H9 (cell line): ENCODE data around the gene SLC8B1. TPM values are rescaled to one million over a fixed set of nuclear protein-coding genes. Genes with fewer than 3 reads are reported as not detected.

ENCODE experiments used
- DNase-seq: peaks from one replicate; pipeline ENCODE4 v3.0.0-alpha.2; 2017
- H2AFZ ChIP-seq: one replicate; pipeline ENCODE4 v1.6.1; 2013; ENCODE audit warnings: mild to moderate bottlenecking, low read length, control low read depth, moderate library complexity
- H2AK5ac ChIP-seq: 2 replicates; pipeline ENCODE4 v1.6.1; 2013; ENCODE audit warnings: low read length, control low read depth, mixed read lengths; ENCODE audit not compliant: insufficient read length
- H2BK120ac ChIP-seq: one replicate; pipeline ENCODE4 v1.6.1; 2013; ENCODE audit warnings: low read depth, mild to moderate bottlenecking, low read length, control low read depth, inconsistent platforms; ENCODE audit not compliant: poor library complexity, severe bottlenecking
- H2BK12ac ChIP-seq: 2 replicates; pipeline ENCODE4 v1.6.1; 2013; ENCODE audit warnings: low read length, control low read depth, mixed read lengths, low read depth; ENCODE audit not compliant: insufficient read length
- H2BK15ac ChIP-seq: 2 replicates; pipeline ENCODE4 v1.6.1; 2013; ENCODE audit warnings: low read depth, low read length, control low read depth
- H2BK20ac ChIP-seq: one replicate; pipeline ENCODE4 v1.6.1; 2013; ENCODE audit warnings: low read depth, mild to moderate bottlenecking, low read length, control low read depth, inconsistent platforms; ENCODE audit not compliant: poor library complexity, severe bottlenecking
- H2BK5ac ChIP-seq: 2 replicates; pipeline ENCODE4 v1.6.1; 2013; ENCODE audit warnings: low read length, control low read depth, mixed read lengths; ENCODE audit not compliant: insufficient read length
- H3K14ac ChIP-seq: 2 replicates; pipeline ENCODE4 v1.6.1; 2013; ENCODE audit warnings: low read length, control low read depth; ENCODE audit not compliant: insufficient read depth
- H3K18ac ChIP-seq: 2 replicates; pipeline ENCODE4 v1.6.1; 2013; ENCODE audit warnings: low read depth, mild to moderate bottlenecking, mixed read lengths, low read length, control low read depth; ENCODE audit not compliant: insufficient read length
- H3K23ac ChIP-seq: 2 replicates; pipeline ENCODE4 v1.6.1; 2013; ENCODE audit warnings: low read length, control low read depth, mixed read lengths, low read depth; ENCODE audit not compliant: insufficient read length
- H3K23me2 ChIP-seq: 2 replicates; pipeline ENCODE4 v1.6.1; 2013; ENCODE audit warnings: low read depth, mild to moderate bottlenecking, mixed read lengths, low read length, control low read depth; ENCODE audit not compliant: insufficient read length, poor library complexity, severe bottlenecking
- H3K27ac ChIP-seq: 2 replicates; pipeline ENCODE4 v1.5.1; 2013; ENCODE audit warnings: low read length, control low read depth, mixed read lengths, low read depth; ENCODE audit not compliant: insufficient read length
- H3K27me3 ChIP-seq: 2 replicates; pipeline ENCODE4 v1.6.1; 2013; ENCODE audit warnings: low read length, control low read depth, inconsistent platforms; ENCODE audit not compliant: insufficient read depth
- H3K4ac ChIP-seq: 2 replicates; pipeline ENCODE4 v1.6.1; 2013; ENCODE audit warnings: low read depth, mild to moderate bottlenecking, control low read depth, inconsistent platforms, low read length, moderate library complexity
- H3K4me1 ChIP-seq: 2 replicates; pipeline ENCODE4 v1.6.1; 2013; ENCODE audit warnings: low read length, control low read depth, inconsistent platforms; ENCODE audit not compliant: insufficient read depth
- H3K4me2 ChIP-seq: 2 replicates; pipeline ENCODE4 v1.6.1; 2013; ENCODE audit warnings: low read length, control low read depth, mixed read lengths; ENCODE audit not compliant: insufficient read length, insufficient read depth
- H3K56ac ChIP-seq: 2 replicates; pipeline ENCODE4 v1.6.1; 2013; ENCODE audit warnings: low read depth, mild to moderate bottlenecking, mixed read lengths, low read length, control low read depth; ENCODE audit not compliant: insufficient read length
- H3K79me1 ChIP-seq: 2 replicates; pipeline ENCODE4 v1.6.1; 2013; ENCODE audit warnings: low read depth, mild to moderate bottlenecking, moderate library complexity, low read length, control low read depth, inconsistent platforms; ENCODE audit not compliant: insufficient read depth, poor library complexity, severe bottlenecking
- H3K79me2 ChIP-seq: 2 replicates; pipeline ENCODE4 v1.6.1; 2013; ENCODE audit warnings: low read length, control low read depth, inconsistent platforms; ENCODE audit not compliant: insufficient read depth
- H3K9ac ChIP-seq: 2 replicates; pipeline ENCODE4 v1.6.1; 2013; ENCODE audit warnings: low read length, control low read depth, mixed read lengths; ENCODE audit not compliant: insufficient read length; ENCODE audit errors: extremely low read depth
- H3K9me3 ChIP-seq: one replicate; pipeline ENCODE4 v1.6.1; 2013; ENCODE audit warnings: low read depth, low read length, inconsistent platforms; ENCODE audit not compliant: control insufficient read depth
- H3T11ph ChIP-seq: one replicate; pipeline ENCODE4 v1.6.1; 2013; ENCODE audit warnings: mild to moderate bottlenecking, low read length, control low read depth, inconsistent platforms
- H4K20me1 ChIP-seq: one replicate; pipeline ENCODE4 v1.6.1; 2013; ENCODE audit not compliant: control insufficient read depth, insufficient read length, insufficient read depth
- H4K5ac ChIP-seq: 2 replicates; pipeline ENCODE4 v1.6.1; 2013; ENCODE audit warnings: low read depth, mild to moderate bottlenecking, mixed read lengths, low read length, control low read depth; ENCODE audit not compliant: insufficient read length
- H4K8ac ChIP-seq: replicated peaks from 2 replicates; pipeline ENCODE4 v1.6.1; 2013; ENCODE audit warnings: low read length, control low read depth, mixed read lengths, low read depth; ENCODE audit not compliant: insufficient read length
- H4K91ac ChIP-seq: 2 replicates; pipeline ENCODE4 v1.6.1; 2013; ENCODE audit warnings: low read depth, mild to moderate bottlenecking, moderate library complexity, mixed read lengths, low read length, control low read depth; ENCODE audit not compliant: insufficient read length
- H3K27ac Mint-ChIP-seq, 3 experiments: 2 replicates in 2 of 3; 3 replicates in 1 of 3; pipeline ENCODE4 v1.8.0; 2020 to 2021; ENCODE audit warnings: mixed read lengths in 3 of 3, mild to moderate bottlenecking in 1 of 3, moderate library complexity in 1 of 3
- H3K27me3 Mint-ChIP-seq: 2 replicates; pipeline ENCODE4 v1.8.0; 2021; ENCODE audit warnings: low read depth, mild to moderate bottlenecking, moderate library complexity, mixed read lengths
- H3K36me3 Mint-ChIP-seq, 3 experiments: 2 replicates in 2 of 3; 3 replicates in 1 of 3; pipeline ENCODE4 v1.8.0; 2020 to 2021; ENCODE audit warnings: low read depth in 3 of 3, mixed read lengths in 3 of 3; ENCODE audit not compliant: insufficient read depth in 1 of 3
- H3K4me1 Mint-ChIP-seq, 2 experiments: 2 replicates each; pipeline ENCODE4 v1.8.0; 2020; ENCODE audit warnings: mixed read lengths in 2 of 2
- H3K4me3 Mint-ChIP-seq, 2 experiments: 2 replicates in 1 of 2; 3 replicates in 1 of 2; pipeline ENCODE4 v1.8.0; 2020 to 2021; ENCODE audit warnings: mild to moderate bottlenecking in 2 of 2, mixed read lengths in 2 of 2, moderate library complexity in 1 of 2
- H3K9me3 Mint-ChIP-seq, 2 experiments: 2 replicates in 1 of 2; 3 replicates in 1 of 2; pipeline ENCODE4 v1.8.0; 2020; ENCODE audit warnings: mild to moderate bottlenecking in 2 of 2, mixed read lengths in 2 of 2, moderate library complexity in 1 of 2
- WGBS: extraction: QIAGEN DNeasy Blood & Tissue Kit; methylation state at CpG from one replicate; pipeline ENCODE4 v1.1.7; 2013; ENCODE audit warnings: missing lambda C conversion rate, low lambda C conversion rate, mixed read lengths; ENCODE audit not compliant: insufficient read length; ENCODE audit errors: extremely low coverage; 5-methylcytosine and 5-hydroxymethylcytosine counted together
- total RNA-seq: library from RNA; stranded (reverse); gene quantifications from 2 replicates; pipeline ENCODE4 v1.2.1, GENCODE V29; 2021
- TF ChIP-seq, protein P1 (sequence below): fragments of 200-600 bp; sonication (generic); conservative IDR thresholded peaks from 3 replicates; pipeline ENCODE4 v1.8.0; 2021; ENCODE audit warnings: antibody characterized with exemption, mild to moderate bottlenecking

The SLC8B1 gene
- total RNA-seq, 1 experiment from 2014 or later = 10.4 TPM

DNA sequence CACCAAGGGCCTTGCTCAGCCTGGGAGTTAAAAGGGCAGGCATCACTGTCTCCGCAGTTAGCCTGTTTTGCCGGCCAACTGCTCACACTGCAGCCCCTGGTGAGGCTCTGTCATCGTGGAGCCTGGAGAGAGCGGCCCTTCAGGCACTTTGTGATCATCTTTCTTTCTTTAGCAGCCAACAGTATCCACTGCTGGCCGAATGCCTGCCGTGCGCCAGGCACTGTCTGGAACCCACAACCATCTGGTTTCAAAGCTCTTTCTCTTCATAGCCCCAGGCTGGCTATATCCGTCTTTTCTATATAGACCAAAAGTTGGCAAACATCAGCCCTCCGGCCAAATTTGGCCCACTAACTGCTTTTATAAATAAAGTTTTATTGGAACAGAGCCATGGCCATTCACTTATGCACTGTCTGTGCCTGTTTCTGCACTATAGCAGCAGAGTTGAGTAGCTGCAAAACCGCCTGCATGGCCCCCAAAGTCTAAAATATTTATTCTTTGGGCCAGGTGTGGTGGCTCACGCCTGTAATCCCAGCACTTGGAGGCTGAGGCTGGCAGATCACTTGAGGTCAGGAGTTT lies 29.5 kb downstream of the SLC8B1 start:
- Histone ChIP-seq H2AK5ac (no peak overlapping the region), H3K56ac (no peak overlapping the region), H3K9me3 (no peaks in the 10 kb centered on the region), H3K27ac (no peak overlapping the region), H2BK12ac (no peak overlapping the region), H3K4ac (no peak overlapping the region), H3K18ac (no peak overlapping the region), H3K4me1 (no peaks in the 10 kb centered on the region), H3K4me2 (no peak overlapping the region), H4K5ac (no peak overlapping the region), H4K8ac (no peak overlapping the region), H2BK5ac (no peak overlapping the region), H3K79me2 (no peaks in the 10 kb centered on the region), H2BK15ac (no peak overlapping the region), H3T11ph (no peak overlapping the region), H2BK20ac (no peak overlapping the region), H3K27me3 (no peaks in the 10 kb centered on the region), H4K91ac (no peak overlapping the region), H2AFZ (no peak overlapping the region), H3K9ac (no peak overlapping the region), H3K23ac (no peak overlapping the region), H3K79me1 (no peaks in the 10 kb centered on the region), H4K20me1 (no peaks in the 10 kb centered on the region), H3K14ac (no peak overlapping the region), H3K23me2 (no peaks in the 10 kb centered on the region), H2BK120ac (no peak overlapping the region)
- peaks cover under 1 to 1% of the 10 kb centered on the region in 2 experiments; a peak in 2 of 5 replicates for H3K9me3 Mint-ChIP-seq
- no CpG with 5 or more reads among the region's 11 CpGs for WGBS
- H3K27me3 Mint-ChIP-seq = peaks cover 1% of the 10 kb centered on the region; the same call in 1 of the 2 replicates
- peaks cover 20 to 29% of the 10 kb centered on the region in 2 experiments for H3K4me1 Mint-ChIP-seq
- DNase-seq = no peak
- TF ChIP-seq, protein P1, sequence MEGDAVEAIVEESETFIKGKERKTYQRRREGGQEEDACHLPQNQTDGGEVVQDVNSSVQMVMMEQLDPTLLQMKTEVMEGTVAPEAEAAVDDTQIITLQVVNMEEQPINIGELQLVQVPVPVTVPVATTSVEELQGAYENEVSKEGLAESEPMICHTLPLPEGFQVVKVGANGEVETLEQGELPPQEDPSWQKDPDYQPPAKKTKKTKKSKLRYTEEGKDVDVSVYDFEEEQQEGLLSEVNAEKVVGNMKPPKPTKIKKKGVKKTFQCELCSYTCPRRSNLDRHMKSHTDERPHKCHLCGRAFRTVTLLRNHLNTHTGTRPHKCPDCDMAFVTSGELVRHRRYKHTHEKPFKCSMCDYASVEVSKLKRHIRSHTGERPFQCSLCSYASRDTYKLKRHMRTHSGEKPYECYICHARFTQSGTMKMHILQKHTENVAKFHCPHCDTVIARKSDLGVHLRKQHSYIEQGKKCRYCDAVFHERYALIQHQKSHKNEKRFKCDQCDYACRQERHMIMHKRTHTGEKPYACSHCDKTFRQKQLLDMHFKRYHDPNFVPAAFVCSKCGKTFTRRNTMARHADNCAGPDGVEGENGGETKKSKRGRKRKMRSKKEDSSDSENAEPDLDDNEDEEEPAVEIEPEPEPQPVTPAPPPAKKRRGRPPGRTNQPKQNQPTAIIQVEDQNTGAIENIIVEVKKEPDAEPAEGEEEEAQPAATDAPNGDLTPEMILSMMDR = no peak
- H3K36me3 Mint-ChIP-seq = peaks cover 16 to 22% (median 18%) of the 10 kb centered on the region in 3 experiments
- no peak overlapping the region; a peak in 3 of 7 replicates for H3K27ac Mint-ChIP-seq
- no peak overlapping the region for H3K4me3 Mint-ChIP-seq
